Gastrocnemius medialis (tissue), 4 donors: Measurements from ENCODE around the gene PSAPL1.

ENCODE experiments used
- CTCF ChIP-seq, 5 experiments: fragments of 450-650 bp in 3 of 5; fragments of 200-600 bp in 2 of 5; sonication (generic) in 2 of 5; IDR thresholded peaks in 4 of 5; conservative IDR thresholded peaks in 1 of 5; 1 replicate in 4 of 5; 2 replicates in 1 of 5; pipeline ENCODE4 v1.5.1; 2016 to 2019; ENCODE audit warnings: antibody characterized with exemption in 5 of 5, mild to moderate bottlenecking in 3 of 5, moderate library complexity in 3 of 5
- POLR2A ChIP-seq, 2 donors: fragments of 450-650 bp; IDR thresholded peaks; one replicate each; pipeline ENCODE4 v1.6.1; 2017; ENCODE audit warnings: antibody characterized with exemption in 2 of 2, mild to moderate bottlenecking in 2 of 2, moderate library complexity in 2 of 2

- no peak for TF ChIP-seq CTCF (IDR thresholded peaks at IDR 0.05 in 4 of 5, conservative IDR thresholded peaks at IDR 0.05 in 1 of 5)
- TF ChIP-seq POLR2A (IDR thresholded peaks at IDR 0.05) = no peak
Observed at GRCh38 chr4:7458066-7458425, 23.3 kb upstream of the PSAPL1 start.
